PFSK-1 (cell line): Measurements from ENCODE around the gene ANTXR1.

Experiments
- FOXP2 ChIP-seq: optimal IDR thresholded peaks from 2 replicates; pipeline ENCODE3; 2011; ENCODE audit warnings: borderline replicate concordance, control low read depth, inconsistent platforms; ENCODE audit not compliant: insufficient read depth; ENCODE audit errors: extremely low read length, extremely low read depth
- POLR2AphosphoS5 ChIP-seq: IDR thresholded peaks from 2 replicates; pipeline ENCODE4 v1.6.1; 2012; ENCODE audit warnings: low read depth, mild to moderate bottlenecking, control low read depth, low read length, moderate library complexity
- REST ChIP-seq, 2 experiments: IDR thresholded peaks; 2 replicates each; pipeline versions ENCODE4 v1.6.1 to v1.8.0; 2011 to 2012; ENCODE audit warnings: low read depth in 2 of 2, low read length in 2 of 2, control low read depth in 1 of 2, inconsistent platforms in 1 of 2, mild to moderate bottlenecking in 1 of 2, moderate library complexity in 1 of 2; ENCODE audit not compliant: insufficient read depth in 1 of 2
- SIN3A ChIP-seq: IDR thresholded peaks from 2 replicates; pipeline ENCODE4 v1.6.1; 2012; ENCODE audit warnings: mild to moderate bottlenecking, low read length, moderate library complexity, borderline replicate concordance; ENCODE audit not compliant: insufficient read depth
- TAF1 ChIP-seq: IDR thresholded peaks from 2 replicates; pipeline ENCODE4 v1.6.1; 2012; ENCODE audit warnings: low read length, control low read depth, borderline replicate concordance; ENCODE audit not compliant: insufficient read depth

ANTXR1 gene

GRCh38 chr2:69100220-69100723 lies 87.3 kb downstream of the ANTXR1 start:
- TF ChIP-seq POLR2AphosphoS5 (no peak), TAF1 (no peak), FOXP2 (peak; percentile 64), SIN3A (no peak), REST (IDR thresholded peaks at IDR 0.05; ENCODE audit: insufficient read depth in 1 of 2, low read depth in 2 of 2, low read length in 2 of 2) (no peak)

GRCh38 chr2:69102041-69102593 lies 89.1 kb downstream of the ANTXR1 start:
- TF ChIP-seq SIN3A = no peak
- no peak for TF ChIP-seq FOXP2
- no peak for TF ChIP-seq TAF1
- TF ChIP-seq POLR2AphosphoS5 = no peak
- no peak for TF ChIP-seq REST (IDR thresholded peaks at IDR 0.05; ENCODE audit: insufficient read depth in 1 of 2, low read depth in 2 of 2, low read length in 2 of 2)

- TF ChIP-seq TAF1 = no peak
- no peak for TF ChIP-seq FOXP2
- no peak for TF ChIP-seq POLR2AphosphoS5
- no peak for TF ChIP-seq SIN3A
- TF ChIP-seq REST (IDR thresholded peaks at IDR 0.05; ENCODE audit: insufficient read depth in 1 of 2, low read depth in 2 of 2, low read length in 2 of 2) = no peak
These were observed 90.4 kb downstream of the ANTXR1 start for GRCh38 chr2:69103419-69103818.

GRCh38 chr2:69104261-69104660 lies 91.3 kb downstream of the ANTXR1 start:
- no peak for TF ChIP-seq SIN3A
- no peak for TF ChIP-seq FOXP2
- TF ChIP-seq REST (IDR thresholded peaks at IDR 0.05; ENCODE audit: insufficient read depth in 1 of 2, low read depth in 2 of 2, low read length in 2 of 2) = no peak
- TF ChIP-seq TAF1 = no peak
- TF ChIP-seq POLR2AphosphoS5 = no peak
